ENCODE data around the gene RAC2.
A peak's percentile ranks its signal among the peaks of the same experiment; 100 is the strongest.

The RAC2 gene

GRCh38 chr22:37283393-37283937 lies 39.4 kb upstream of the RAC2 start:
- Histone ChIP-seq H3K36me3 (ENCODE audit: control insufficient read depth, insufficient read depth, low read length) (no peaks in the 10 kb centered on the region), H3K4me1 (ENCODE audit: control insufficient read depth, insufficient read depth, low read length) (no peaks in the 10 kb centered on the region), H3K27me3 (ENCODE audit: control insufficient read depth, insufficient read depth, low read length) (no peaks in the 10 kb centered on the region), H3K27ac (ENCODE audit: low read depth, low read length) (no peak overlapping the region), H3K4me3 (ENCODE audit: low read length) (peak overlapping the region; percentile 72), H3K9ac (ENCODE audit: low read length) (peak overlapping the region; percentile 34)

- Histone ChIP-seq H3K9ac (ENCODE audit: low read length) (peak within 1 kb of the TSS; percentile 68), H3K4me3 (ENCODE audit: low read length) (peak within 1 kb of the TSS; percentile 72), H3K27me3 (ENCODE audit: control insufficient read depth, insufficient read depth, low read length) (no peaks in the 10 kb centered on the region), H3K4me1 (ENCODE audit: control insufficient read depth, insufficient read depth, low read length) (no peaks in the 10 kb centered on the region), H3K36me3 (ENCODE audit: control insufficient read depth, insufficient read depth, low read length) (no peaks in the 10 kb centered on the region), H3K27ac (ENCODE audit: low read depth, low read length) (no peak within 1 kb of the TSS)
Measured at GRCh38 chr22:37282385-37282677, 38.3 kb upstream of the RAC2 start, which contains the start of gene CYTH4. TSS of gene CYTH4 (plus strand) at chr22:37282508. CDS start at chr22:37282570, 62 bp downstream.

- Histone ChIP-seq H3K9ac (ENCODE audit: low read length) (no peak overlapping the region), H3K27ac (ENCODE audit: low read depth, low read length) (no peak overlapping the region), H3K4me3 (ENCODE audit: low read length) (no peak overlapping the region), H3K4me1 (ENCODE audit: control insufficient read depth, insufficient read depth, low read length) (no peaks in the 10 kb centered on the region), H3K36me3 (ENCODE audit: control insufficient read depth, insufficient read depth, low read length) (no peaks in the 10 kb centered on the region), H3K27me3 (ENCODE audit: control insufficient read depth, insufficient read depth, low read length) (no peaks in the 10 kb centered on the region)
Measured at GRCh38 chr22:37281646-37282384, 37.7 kb upstream of the RAC2 start.

GRCh38 chr22:37281195-37281594 lies 37.1 kb upstream of the RAC2 start:
- H3K36me3 ChIP-seq (ENCODE audit: control insufficient read depth, insufficient read depth, low read length): no peaks in the 10 kb centered on the region
- no peak overlapping the region for H3K4me3 ChIP-seq (ENCODE audit: low read length)
- H3K9ac ChIP-seq (ENCODE audit: low read length): no peak overlapping the region
- no peak overlapping the region for H3K27ac ChIP-seq (ENCODE audit: low read depth, low read length)
- H3K4me1 ChIP-seq (ENCODE audit: control insufficient read depth, insufficient read depth, low read length): no peaks in the 10 kb centered on the region
- no peaks in the 10 kb centered on the region for H3K27me3 ChIP-seq (ENCODE audit: control insufficient read depth, insufficient read depth, low read length)

- Histone ChIP-seq H3K27me3 (ENCODE audit: control insufficient read depth, insufficient read depth, low read length) (no peaks in the 10 kb centered on the region), H3K4me1 (ENCODE audit: control insufficient read depth, insufficient read depth, low read length) (no peaks in the 10 kb centered on the region), H3K27ac (ENCODE audit: low read depth, low read length) (no peak overlapping the region)
Measured at GRCh38 chr22:37280718-37281117, 36.6 kb upstream of the RAC2 start.

GRCh38 chr22:37279331-37280181 lies 35.5 kb upstream of the RAC2 start:
- no peaks in the 10 kb centered on the region for H3K27me3 ChIP-seq (ENCODE audit: control insufficient read depth, insufficient read depth, low read length)
- H3K4me3 ChIP-seq (ENCODE audit: low read length): no peak overlapping the region
- no peaks in the 10 kb centered on the region for H3K4me1 ChIP-seq (ENCODE audit: control insufficient read depth, insufficient read depth, low read length)
- no peaks in the 10 kb centered on the region for H3K36me3 ChIP-seq (ENCODE audit: control insufficient read depth, insufficient read depth, low read length)
- no peak overlapping the region for H3K27ac ChIP-seq (ENCODE audit: low read depth, low read length)
- H3K9ac ChIP-seq (ENCODE audit: low read length): no peak overlapping the region

More at GRCh38 chr22:37280718-37281117, 36.6 kb upstream of the RAC2 start:
- no peaks in the 10 kb centered on the region for H3K36me3 ChIP-seq (ENCODE audit: control insufficient read depth, insufficient read depth, low read length)
- H3K4me3 ChIP-seq (ENCODE audit: low read length): no peak overlapping the region
- H3K9ac ChIP-seq (ENCODE audit: low read length): no peak overlapping the region

- Histone ChIP-seq H3K27me3 (ENCODE audit: control insufficient read depth, insufficient read depth, low read length) (no peaks in the 10 kb centered on the region), H3K36me3 (ENCODE audit: control insufficient read depth, insufficient read depth, low read length) (no peaks in the 10 kb centered on the region), H3K9ac (ENCODE audit: low read length) (no peak overlapping the region), H3K4me1 (ENCODE audit: control insufficient read depth, insufficient read depth, low read length) (no peaks in the 10 kb centered on the region), H3K27ac (ENCODE audit: low read depth, low read length) (no peak overlapping the region), H3K4me3 (ENCODE audit: low read length) (no peak overlapping the region)
Measured at GRCh38 chr22:37278261-37278660, 34.2 kb upstream of the RAC2 start.

GRCh38 chr22:37277384-37277783 lies 33.3 kb upstream of the RAC2 start:
- Histone ChIP-seq H3K9ac (ENCODE audit: low read length) (no peak overlapping the region), H3K4me3 (ENCODE audit: low read length) (no peak overlapping the region), H3K4me1 (ENCODE audit: control insufficient read depth, insufficient read depth, low read length) (no peaks in the 10 kb centered on the region), H3K27me3 (ENCODE audit: control insufficient read depth, insufficient read depth, low read length) (no peaks in the 10 kb centered on the region), H3K27ac (ENCODE audit: low read depth, low read length) (no peak overlapping the region), H3K36me3 (ENCODE audit: control insufficient read depth, insufficient read depth, low read length) (no peaks in the 10 kb centered on the region)

GRCh38 chr22:37276776-37277175 lies 32.7 kb upstream of the RAC2 start:
- Histone ChIP-seq H3K27ac (ENCODE audit: low read depth, low read length) (no peak overlapping the region), H3K36me3 (ENCODE audit: control insufficient read depth, insufficient read depth, low read length) (no peaks in the 10 kb centered on the region), H3K4me3 (ENCODE audit: low read length) (no peak overlapping the region), H3K4me1 (ENCODE audit: control insufficient read depth, insufficient read depth, low read length) (no peaks in the 10 kb centered on the region), H3K9ac (ENCODE audit: low read length) (no peak overlapping the region), H3K27me3 (ENCODE audit: control insufficient read depth, insufficient read depth, low read length) (no peaks in the 10 kb centered on the region)

GRCh38 chr22:37275622-37276021 lies 31.6 kb upstream of the RAC2 start:
- Histone ChIP-seq H3K27me3 (ENCODE audit: control insufficient read depth, insufficient read depth, low read length) (no peaks in the 10 kb centered on the region), H3K4me1 (ENCODE audit: control insufficient read depth, insufficient read depth, low read length) (no peaks in the 10 kb centered on the region)

GRCh38 chr22:37275134-37275533 lies 31.1 kb upstream of the RAC2 start:
- Histone ChIP-seq H3K9ac (ENCODE audit: low read length) (no peak overlapping the region), H3K4me3 (ENCODE audit: low read length) (no peak overlapping the region), H3K36me3 (ENCODE audit: control insufficient read depth, insufficient read depth, low read length) (no peaks in the 10 kb centered on the region), H3K4me1 (ENCODE audit: control insufficient read depth, insufficient read depth, low read length) (no peaks in the 10 kb centered on the region), H3K27me3 (ENCODE audit: control insufficient read depth, insufficient read depth, low read length) (no peaks in the 10 kb centered on the region), H3K27ac (ENCODE audit: low read depth, low read length) (no peak overlapping the region)

More at GRCh38 chr22:37275622-37276021, 31.6 kb upstream of the RAC2 start:
- no peak overlapping the region for H3K9ac ChIP-seq (ENCODE audit: low read length)
- H3K4me3 ChIP-seq (ENCODE audit: low read length): no peak overlapping the region
- H3K27ac ChIP-seq (ENCODE audit: low read depth, low read length): no peak overlapping the region
- no peaks in the 10 kb centered on the region for H3K36me3 ChIP-seq (ENCODE audit: control insufficient read depth, insufficient read depth, low read length)

- H3K36me3 ChIP-seq (ENCODE audit: control insufficient read depth, insufficient read depth, low read length): no peaks in the 10 kb centered on the region
- H3K27ac ChIP-seq (ENCODE audit: low read depth, low read length): no peak overlapping the region
- H3K27me3 ChIP-seq (ENCODE audit: control insufficient read depth, insufficient read depth, low read length): no peaks in the 10 kb centered on the region
- H3K4me3 ChIP-seq (ENCODE audit: low read length): no peak overlapping the region
- H3K9ac ChIP-seq (ENCODE audit: low read length): no peak overlapping the region
- no peaks in the 10 kb centered on the region for H3K4me1 ChIP-seq (ENCODE audit: control insufficient read depth, insufficient read depth, low read length)
Measured at GRCh38 chr22:37274380-37274862, 30.4 kb upstream of the RAC2 start.
